LHCN-M2 (cell line): ENCODE data around the gene GRIA1. TPM values are rescaled to one million over a fixed set of nuclear protein-coding genes. Genes with fewer than 3 reads are reported as not detected.
A peak's percentile ranks its signal among the peaks of the same experiment; 100 is the strongest.

ENCODE experiments used
- DNase-seq: peaks from one replicate; pipeline ENCODE4 v3.0.0-alpha.2; 2012; ENCODE audit warnings: low read depth
- total RNA-seq: library from RNA; depleted of rRNA; stranded (reverse); fragments of >200 nt; gene quantifications from 2 replicates; pipeline ENCODE4 v1.2.3, GENCODE V29; 2014

The GRIA1 gene
- total RNA-seq, 1 experiment from 2014 or later = 10.0 TPM

DNA sequence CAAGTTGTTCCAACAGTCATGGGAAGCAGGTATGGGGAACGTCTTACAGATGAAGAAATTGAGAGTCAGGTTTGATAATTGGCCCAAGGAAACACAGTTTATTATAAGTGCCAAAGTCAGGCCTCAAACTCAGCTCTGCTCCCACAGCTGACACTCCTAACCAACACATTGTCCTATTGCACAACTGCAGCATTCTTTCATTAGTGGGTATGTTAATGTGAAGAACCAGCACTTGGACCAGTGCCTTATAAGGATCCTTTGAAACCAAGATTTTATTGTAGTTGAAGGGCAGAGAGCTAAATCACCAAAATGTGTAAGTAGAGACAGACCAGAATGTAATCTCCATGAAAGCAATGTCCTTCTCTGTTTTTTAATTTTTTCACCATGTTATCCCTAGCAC lies 56.1 kb downstream of the GRIA1 start:
- peak; percentile 82 for DNase-seq

DNA sequence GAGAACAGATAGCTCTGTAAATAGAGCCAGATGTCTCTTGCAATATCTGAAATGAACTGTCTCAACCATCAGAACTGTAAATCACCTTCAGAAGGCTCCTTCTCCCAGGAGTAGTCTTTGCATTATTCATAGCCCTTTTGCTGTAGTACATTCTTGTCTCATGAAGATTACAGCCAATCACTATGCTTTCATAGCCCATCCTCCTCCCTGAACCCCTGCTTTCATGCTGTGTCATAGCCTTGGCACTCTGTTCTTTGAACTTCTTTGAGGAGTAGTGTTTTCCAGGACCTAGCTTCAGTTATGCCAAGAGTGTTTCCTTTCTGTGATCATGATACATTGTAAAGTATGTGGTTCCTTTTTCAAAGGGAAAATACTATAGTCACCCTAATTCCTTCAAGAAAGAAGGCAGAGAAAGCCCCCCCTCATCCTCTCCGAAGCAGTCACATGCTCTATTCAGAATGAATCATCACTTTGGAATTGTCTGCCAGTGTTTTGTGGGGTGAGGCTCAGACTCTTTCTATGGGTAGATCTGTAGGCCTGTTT lies 61.1 kb downstream of the GRIA1 start:
- peak; percentile 94 for DNase-seq

DNA sequence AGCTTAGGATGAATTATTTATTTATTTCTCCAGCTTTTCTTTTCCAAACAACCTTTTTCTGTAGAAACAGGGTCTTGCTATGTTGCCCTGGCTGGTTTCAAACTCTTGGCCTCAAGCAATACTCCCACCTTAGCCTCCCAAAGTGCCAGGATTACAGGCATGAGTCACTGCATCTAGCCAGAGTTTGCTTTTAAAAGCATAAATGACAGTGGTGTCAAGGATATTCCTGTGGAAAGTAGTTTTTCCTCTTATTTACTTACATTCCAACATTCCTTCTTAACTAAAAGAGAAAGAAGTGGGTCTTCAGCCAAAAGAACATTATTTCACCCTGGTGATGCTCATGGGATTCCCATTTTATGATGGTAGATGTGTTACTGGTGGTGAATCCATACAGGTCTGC lies 62.4 kb downstream of the GRIA1 start:
- peak; percentile 30 for DNase-seq

DNA sequence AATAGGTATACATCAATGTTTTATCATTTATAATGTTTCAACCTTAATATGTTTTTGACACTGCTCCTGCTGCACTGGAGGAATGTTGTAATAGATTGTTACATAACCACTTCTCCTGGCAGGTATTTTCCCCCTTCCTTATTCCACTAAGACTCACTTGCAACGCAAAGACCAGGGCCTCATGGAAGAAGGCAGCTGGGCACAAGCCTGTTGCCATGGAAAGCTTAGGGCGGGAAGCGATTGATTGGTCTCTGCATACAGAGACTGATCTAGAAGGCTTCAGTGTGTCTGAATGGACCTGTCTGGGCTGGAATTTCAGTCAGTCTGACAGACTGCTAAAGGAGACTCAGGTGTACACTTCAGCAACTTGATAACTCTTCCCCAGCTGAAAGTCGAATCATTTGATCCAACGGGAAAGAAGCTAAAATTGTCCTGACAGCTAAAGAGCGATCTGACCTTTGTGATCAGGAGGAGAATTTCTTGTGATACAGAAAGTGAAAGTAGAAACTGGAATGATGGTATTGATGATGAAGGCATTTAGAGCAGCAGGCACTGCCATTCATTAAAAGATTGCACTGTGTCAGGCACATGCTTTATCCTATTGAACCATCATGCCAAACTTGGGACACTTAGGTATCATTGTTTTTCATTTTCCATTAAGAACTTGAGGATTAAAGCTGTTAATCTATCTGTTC lies 65.1 kb downstream of the GRIA1 start:
- no peak for DNase-seq

DNA sequence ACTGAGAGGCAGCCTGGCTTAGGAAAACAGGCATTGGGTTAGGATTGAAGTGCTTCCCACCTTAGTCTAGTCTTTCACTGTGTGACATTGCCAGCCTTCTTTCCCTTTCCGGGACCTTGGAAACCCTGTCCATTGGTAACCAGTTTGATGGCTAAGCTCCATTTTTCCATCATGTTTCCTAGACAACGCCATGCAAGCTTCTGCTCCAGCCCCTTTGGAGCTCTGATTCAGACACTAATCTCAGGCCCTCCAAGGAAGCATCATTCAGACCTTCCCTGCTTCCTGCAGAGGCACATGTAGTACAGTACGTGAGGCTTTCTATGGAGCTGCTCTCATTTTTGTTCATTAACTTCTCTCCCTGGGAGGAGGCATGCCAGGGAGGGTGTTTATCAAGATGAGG lies 68.5 kb downstream of the GRIA1 start:
- DNase-seq = no peak

DNA sequence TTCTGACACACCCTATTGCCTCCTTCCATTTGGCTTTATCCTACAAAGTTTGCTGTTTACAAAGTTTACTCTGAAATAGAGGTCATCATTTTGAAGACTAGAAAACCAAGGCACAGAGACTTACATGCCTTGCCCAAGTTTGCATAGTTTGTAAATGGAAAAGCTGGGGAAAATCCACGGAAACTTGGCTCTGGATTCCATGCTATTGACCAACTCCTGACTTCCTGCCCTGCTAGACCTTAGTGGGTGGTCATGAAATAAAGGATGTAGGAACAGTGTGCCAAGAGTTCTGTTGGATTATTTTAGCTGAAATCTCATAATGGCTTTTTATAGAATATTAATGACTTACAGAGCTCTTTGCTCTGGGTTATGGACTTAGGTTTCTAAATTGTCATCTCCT lies 69.5 kb downstream of the GRIA1 start:
- DNase-seq = no peak

DNA sequence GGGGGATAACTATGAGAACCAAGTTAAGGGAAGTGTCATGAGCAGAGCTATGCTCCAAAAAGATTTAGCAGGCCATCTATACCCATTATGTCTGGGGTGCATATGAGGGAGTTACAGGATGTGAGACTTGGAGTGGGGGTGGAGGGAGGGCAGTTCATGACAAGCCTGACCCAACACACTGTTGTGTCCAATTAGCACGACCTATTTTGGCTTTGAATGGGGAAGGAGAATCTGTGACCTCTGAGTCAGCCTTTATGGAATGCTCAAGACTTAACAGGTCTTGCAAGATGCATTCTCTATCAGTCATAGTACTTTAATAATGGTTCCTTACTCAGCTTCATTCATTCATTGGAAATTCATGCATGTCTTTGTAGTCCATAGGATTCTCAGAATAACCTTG lies 71.7 kb downstream of the GRIA1 start:
- DNase-seq = peak; percentile 80

DNA sequence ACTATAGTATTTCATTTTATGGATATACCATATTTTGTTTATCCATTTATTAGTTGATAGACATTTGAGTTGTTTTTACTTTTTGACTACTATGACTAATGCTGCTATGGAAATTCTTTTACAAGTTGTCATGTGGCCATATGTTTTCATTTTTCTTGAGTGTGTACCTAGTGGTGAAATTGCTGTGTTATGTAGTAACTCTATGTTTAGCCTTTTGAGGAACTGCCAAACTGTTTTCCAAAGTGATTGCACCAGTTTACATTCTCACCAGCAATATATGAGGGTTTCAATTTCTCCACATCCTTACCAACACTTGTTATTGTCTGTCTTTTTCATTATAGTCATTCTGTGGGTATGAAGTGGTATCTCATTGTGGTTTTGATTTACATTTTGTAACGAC lies 75.4 kb downstream of the GRIA1 start:
- peak; percentile 88 for DNase-seq

DNA sequence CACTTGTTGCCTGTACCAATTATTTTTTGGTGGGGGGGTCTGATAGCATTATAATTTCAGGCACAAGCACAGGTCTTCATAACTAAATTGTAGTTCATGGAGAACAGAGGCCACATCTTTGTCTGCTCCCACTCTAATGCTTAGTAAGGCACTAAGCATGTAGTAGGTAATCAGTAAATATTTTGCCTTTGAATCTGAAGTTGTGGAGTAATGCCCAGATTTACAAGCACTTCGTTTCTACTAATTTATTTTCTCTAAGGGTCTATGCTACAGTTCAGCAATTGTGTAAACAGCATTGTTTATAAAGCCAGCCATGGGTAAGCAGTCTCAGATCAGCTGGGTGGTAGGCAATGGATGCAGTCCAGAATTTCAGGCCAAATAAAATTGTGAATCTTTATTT lies 78.6 kb downstream of the GRIA1 start:
- DNase-seq = no peak

DNA sequence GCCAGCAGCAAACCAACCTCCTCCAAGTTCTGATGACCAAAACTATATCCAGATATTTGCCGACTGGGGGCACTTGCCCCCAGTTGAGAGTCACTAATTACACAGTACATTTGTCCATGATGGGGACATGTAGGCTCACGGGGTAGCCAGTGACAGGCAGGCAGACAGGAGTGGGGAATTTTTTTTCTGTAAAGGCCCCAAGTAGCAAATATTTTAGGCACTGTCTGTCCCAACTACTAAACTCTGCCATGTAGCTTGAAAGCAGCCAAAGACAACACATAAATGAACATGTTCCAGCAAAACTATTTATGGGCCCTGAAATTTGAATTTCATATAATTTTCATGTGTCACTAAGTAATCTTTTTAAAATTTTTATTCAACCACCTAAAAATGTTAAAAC lies 80.7 kb downstream of the GRIA1 start:
- no peak for DNase-seq

DNA sequence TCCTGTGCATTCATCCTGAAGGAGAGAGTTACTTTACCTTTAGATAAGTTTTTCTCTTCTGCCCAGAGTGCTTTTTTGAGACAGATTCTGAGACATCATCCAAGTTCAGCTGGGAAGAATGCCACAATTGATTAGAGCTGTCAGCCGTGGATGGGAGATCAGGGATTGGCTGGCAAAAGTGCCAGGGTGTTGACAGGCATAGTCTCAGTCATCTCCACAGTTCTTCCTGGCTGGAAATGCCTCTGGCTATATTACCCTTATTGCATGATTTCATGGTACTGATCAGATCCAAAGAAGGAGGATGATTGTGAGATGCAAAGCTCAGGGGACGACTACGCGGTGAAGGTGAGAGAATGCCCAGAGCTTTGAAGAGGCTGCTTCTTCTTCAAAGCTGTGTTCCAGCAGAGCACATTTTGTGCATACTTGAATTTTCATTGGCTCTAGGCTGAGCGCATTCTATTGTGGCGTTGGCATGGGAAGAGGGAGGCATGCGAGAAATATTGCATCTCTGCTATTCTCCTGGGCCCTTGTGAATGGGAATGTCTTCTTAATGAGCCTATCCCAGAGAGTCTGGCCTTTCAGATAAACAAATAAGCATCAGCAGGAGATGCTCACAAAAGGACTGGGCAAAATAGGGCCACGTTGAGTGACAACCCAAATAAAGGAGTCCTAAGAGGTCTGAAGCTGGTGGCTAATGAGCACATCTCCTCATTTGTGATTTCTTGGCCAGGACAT lies 82.1 kb downstream of the GRIA1 start:
- DNase-seq = no peak

DNA sequence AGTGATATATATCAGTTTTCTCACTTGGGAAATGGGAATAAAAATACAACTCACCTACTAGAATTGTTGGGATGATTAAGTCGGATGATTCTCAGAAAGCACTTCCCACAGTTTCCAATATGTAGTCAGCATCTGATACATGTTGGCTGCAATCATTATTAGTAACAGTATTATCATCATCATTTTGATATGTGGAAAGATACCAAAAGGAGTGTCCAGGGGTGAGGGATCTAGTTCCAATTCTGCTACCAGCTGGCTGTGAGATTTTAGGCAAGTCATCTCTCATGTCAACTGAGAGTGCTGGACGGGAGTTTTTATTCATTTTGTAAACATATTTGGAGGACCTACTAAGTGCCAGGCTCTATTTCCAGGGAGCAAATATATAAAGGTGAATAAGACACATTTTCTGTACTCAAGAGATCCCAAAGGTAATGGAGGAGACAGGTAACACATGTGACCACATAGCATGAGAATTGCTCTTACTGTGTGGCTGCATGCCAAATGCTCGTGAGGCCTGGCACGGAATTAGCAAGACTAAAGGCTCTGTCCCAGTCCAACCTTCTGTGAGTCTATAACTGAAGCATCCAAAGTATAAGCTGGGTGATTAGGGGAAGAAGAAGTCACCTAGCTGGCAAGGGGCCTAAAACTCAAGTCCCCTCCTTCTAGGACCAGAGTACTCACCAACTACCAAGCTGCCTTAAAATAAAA lies 83.0 kb downstream of the GRIA1 start:
- no peak for DNase-seq

DNA sequence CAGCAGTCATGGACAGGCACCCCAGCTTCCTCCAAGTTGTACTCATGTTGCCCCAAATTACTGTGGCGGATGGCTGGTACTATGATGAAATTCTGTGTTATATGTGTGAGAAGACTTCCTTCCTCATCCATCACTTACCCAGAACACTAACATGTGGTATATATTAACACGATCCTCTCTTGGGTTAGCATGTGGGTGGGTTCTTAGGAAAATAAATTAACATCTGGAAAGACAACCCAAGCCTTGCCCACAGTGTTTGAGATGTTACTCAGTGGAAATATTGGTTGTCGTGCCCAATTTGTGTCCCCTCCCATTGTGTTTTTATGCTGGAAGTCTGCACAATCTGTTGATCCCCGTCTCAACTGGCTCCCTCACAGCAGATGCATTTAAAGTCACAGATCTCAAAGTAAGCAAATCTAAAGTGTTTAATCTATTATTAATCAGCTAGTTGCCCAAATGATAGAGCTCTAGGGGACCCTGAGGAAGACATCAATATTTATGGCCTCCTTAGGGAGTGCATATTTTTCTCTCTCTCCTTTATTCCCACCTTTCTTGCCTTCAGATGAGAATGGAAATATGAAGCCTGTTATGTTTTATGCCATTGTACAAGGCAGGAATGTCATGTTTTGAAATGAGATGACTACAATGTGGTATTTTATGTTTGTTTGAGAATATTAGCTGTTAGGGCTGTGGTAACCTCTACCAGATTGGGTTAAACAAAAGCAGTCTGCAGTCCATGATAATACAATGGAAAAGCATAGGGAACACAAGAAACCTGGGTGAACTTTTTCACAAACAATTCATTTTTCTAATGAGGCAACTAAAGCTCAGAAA lies 93.9 kb downstream of the GRIA1 start:
- DNase-seq = peak; percentile 52

DNA sequence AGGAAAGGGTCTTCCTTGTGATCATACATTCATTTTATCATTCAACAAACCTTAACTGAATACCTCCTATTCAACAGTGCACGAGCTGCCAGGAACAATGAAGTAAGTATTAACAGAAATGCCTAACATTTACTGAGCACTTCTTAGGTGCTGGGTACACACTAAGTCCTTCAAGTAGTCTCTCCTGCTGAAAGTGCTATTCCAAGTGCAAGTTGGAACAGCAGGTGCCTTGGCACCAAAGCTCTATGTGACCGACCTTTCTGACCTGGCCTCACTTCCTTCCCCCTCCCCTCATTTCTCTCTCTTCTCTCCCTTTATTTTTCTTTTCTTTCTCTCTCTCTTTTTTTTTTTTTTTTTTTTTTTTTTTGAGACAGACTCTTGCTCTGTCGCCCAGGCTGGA lies 94.5 kb downstream of the GRIA1 start:
- DNase-seq = no peak

DNA sequence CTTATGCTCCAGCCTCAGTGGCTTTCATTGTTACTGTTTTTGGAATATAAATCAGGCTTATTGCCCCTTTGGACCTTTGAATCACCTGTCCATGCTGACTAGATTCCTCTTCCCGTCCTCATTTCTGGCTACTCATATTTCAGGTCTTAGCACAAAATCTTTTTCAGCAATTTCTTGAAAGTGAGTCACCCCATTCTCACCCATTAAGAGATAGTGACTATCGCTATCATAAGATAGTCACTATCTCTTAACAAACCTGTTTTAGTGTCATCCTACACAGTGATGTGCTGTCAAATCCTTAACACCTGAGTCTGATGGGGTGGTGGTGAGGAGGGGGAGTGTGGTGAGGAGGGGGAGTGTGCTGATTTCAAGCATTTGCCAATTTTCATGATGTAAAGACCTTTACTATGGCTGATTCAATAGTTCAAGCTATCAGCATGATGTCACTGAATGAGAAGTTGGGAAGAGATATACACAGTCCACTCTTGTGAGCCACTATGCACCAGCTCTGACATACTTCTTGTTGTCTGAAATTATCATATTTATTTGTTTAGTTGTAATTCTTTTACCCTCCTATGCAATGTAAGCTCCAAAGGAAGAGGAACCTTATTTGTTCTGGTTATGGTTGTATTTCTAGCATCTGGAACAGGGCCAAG lies 95.3 kb downstream of the GRIA1 start:
- no peak for DNase-seq

DNA sequence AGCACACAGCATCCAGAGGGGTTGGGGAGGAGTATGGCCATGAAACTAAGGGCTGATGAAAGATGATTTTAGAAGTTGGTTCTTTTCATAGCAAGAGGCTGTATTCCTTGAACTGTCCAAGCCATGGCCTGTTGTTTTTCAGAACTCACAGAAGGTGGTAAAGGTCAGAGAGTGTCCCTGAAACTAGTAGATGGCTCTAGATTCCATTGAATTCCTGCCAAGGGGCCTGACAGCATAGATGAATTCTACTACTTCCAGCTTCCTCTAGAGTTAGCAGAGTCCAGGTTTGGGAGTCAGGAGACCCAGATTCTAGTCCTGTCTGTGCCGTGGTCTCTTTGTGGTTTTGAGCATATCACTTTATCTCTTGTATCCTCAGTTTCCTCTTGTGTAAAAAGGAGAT lies 101.6 kb downstream of the GRIA1 start:
- DNase-seq = no peak

DNA sequence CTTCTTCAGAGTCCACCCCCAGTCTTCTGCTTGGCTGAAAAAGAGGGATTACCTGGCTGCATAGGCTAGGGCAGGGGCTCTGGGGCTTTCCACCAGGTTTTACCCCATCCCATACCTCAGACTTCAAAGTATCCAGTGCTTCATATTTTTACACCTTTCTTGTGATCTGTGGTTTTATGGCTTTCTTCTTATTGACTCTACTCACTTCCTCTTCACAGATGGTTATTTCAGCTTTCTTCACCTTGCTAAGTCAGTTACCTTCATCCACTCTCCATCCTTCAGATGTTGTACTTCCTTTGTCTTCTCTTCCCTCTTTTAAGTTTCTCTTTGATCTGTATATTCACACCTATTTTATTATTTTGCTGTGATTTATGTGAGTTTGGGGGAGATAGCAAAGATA lies 104.3 kb downstream of the GRIA1 start:
- no peak for DNase-seq

DNA sequence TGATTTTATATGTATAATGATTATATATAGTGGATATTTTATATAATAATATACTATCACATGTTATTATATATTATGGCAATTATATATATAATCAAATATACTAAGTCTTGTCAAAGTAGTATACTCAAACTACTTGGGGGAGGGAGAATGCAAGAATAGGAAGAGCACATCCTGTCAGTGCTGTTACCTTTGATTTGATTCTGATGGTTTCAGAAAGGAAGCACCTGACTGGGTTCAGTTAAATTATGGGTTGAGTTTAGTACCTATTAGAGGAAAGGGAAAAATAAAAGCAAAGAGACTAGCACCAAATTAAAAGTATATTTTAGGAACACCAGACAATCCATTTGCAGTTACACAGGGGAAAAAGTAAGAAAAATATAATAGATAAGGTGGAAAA lies 107.6 kb downstream of the GRIA1 start:
- DNase-seq = no peak

DNA sequence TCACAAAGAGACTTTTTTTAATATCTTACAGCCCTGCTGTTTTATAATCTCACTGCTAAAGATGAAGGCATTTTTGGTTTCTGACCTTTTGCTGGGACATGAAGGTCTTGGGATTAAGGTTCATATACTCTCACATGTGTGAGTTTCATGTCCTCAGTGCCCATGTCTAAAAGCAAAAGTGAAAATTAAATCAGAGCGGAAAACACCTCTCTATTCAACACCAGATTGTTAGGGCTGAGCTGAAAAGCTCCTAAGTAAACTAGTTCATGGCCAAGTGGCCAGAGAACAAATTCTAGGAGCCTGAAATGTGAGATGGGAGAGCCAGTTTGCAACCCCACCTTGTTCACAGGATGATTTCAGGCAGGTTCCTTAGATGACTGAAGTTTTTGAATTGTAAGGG lies 110.9 kb downstream of the GRIA1 start:
- DNase-seq = no peak

DNA sequence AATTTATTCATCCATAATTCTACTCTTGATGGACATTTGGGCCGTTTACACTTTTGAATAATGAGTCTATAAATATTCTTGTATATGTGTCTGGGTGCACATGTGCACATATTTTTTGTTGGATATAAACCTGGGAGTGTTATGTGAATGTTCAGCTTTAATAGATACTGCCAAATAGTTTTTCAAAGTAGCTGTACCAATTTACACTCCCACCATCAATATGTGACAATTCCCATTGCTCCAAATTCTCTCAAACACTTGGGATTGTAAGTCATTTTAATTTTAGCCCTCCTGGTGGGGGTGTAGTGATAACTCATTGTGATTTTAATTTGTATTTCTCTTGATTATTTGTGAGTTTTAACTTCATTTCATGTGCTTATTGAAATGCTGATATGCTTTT lies 114.9 kb downstream of the GRIA1 start:
- no peak for DNase-seq

DNA sequence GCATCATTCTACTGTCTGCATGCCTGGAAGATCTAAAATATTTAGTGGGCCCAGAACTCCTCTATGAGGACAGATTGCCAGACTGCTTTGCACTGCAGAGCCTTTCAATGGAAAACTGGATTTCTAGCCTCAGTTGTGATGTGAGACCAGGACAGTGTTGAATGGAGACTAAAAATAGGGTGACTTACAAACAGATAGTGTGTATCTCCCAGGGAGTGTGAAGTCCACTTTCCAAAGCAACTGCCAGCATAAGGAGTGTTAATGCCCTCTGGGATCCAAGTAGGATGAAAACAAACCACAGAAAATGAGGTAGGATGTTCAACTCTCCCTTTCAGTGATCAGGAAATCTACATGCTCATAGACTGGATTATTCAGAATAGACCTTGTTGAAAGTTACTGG lies 119.5 kb downstream of the GRIA1 start:
- no peak for DNase-seq
